ENCODE results near the gene OGA.

Gene OGA

GRCh38 chr10:101839416-101840063, 21.3 kb upstream of the OGA start:
- peak overlapping the region; percentile 58 for H3K4me3 ChIP-seq
- H3K36me3 ChIP-seq (ENCODE audit: insufficient read depth, low read length): no peaks in the 10 kb centered on the region
- H3K9ac ChIP-seq (ENCODE audit: insufficient read length): no peak overlapping the region
- H3K9me3 ChIP-seq (ENCODE audit: low read depth, low read length): no peaks in the 10 kb centered on the region
- H3K27ac ChIP-seq: no peak overlapping the region
- no peak for TF ChIP-seq EZH2 (IDR thresholded peaks at IDR 0.05)
- no peak for TF ChIP-seq POLR2AphosphoS5 (IDR thresholded peaks at IDR 0.05; ENCODE audit: borderline replicate concordance, low read depth, low read length)
- TF ChIP-seq FOXP2 (optimal IDR thresholded peaks at IDR 0.05; ENCODE audit: control extremely low read depth, extremely low read length, insufficient read depth): no peak
- no peak for DNase-seq (ENCODE audit: low read depth, low spot score)

GRCh38 chr10:101839002-101839401, 20.8 kb upstream of the OGA start:
- no peaks in the 10 kb centered on the region for H3K36me3 ChIP-seq (ENCODE audit: insufficient read depth, low read length)

GRCh38 chr10:101838416-101838970, 20.2 kb upstream of the OGA start:
- Histone ChIP-seq H3K9me3 (ENCODE audit: low read depth, low read length) (no peaks in the 10 kb centered on the region), H3K9ac (ENCODE audit: insufficient read length) (no peak overlapping the region), H3K4me3 (no peak overlapping the region), H3K36me3 (ENCODE audit: insufficient read depth, low read length) (no peaks in the 10 kb centered on the region), H3K27ac (no peak overlapping the region)
- TF ChIP-seq FOXP2 (optimal IDR thresholded peaks at IDR 0.05; ENCODE audit: control extremely low read depth, extremely low read length, insufficient read depth): no peak
- no peak for TF ChIP-seq EZH2 (IDR thresholded peaks at IDR 0.05)
- no peak for TF ChIP-seq POLR2AphosphoS5 (IDR thresholded peaks at IDR 0.05; ENCODE audit: borderline replicate concordance, low read depth, low read length)
- no peak for DNase-seq (ENCODE audit: low read depth, low spot score)

More at GRCh38 chr10:101839002-101839401, 20.8 kb upstream of the OGA start:
- Histone ChIP-seq H3K27ac (no peak overlapping the region), H3K9ac (ENCODE audit: insufficient read length) (no peak overlapping the region), H3K4me3 (no peak overlapping the region), H3K9me3 (ENCODE audit: low read depth, low read length) (no peaks in the 10 kb centered on the region)
- no peak for DNase-seq (ENCODE audit: low read depth, low spot score)
- TF ChIP-seq POLR2AphosphoS5 (IDR thresholded peaks at IDR 0.05; ENCODE audit: borderline replicate concordance, low read depth, low read length) (no peak), FOXP2 (optimal IDR thresholded peaks at IDR 0.05; ENCODE audit: control extremely low read depth, extremely low read length, insufficient read depth) (no peak), EZH2 (IDR thresholded peaks at IDR 0.05) (no peak)

- Histone ChIP-seq H3K9me3 (ENCODE audit: low read depth, low read length) (no peaks in the 10 kb centered on the region), H3K36me3 (ENCODE audit: insufficient read depth, low read length) (no peaks in the 10 kb centered on the region), H3K9ac (ENCODE audit: insufficient read length) (no peak overlapping the region), H3K4me3 (no peak overlapping the region), H3K27ac (no peak overlapping the region)
- no peak for TF ChIP-seq POLR2AphosphoS5 (IDR thresholded peaks at IDR 0.05; ENCODE audit: borderline replicate concordance, low read depth, low read length)
- TF ChIP-seq FOXP2 (optimal IDR thresholded peaks at IDR 0.05; ENCODE audit: control extremely low read depth, extremely low read length, insufficient read depth): no peak
- TF ChIP-seq EZH2 (IDR thresholded peaks at IDR 0.05): no peak
- DNase-seq (ENCODE audit: low read depth, low spot score): no peak
Observed at GRCh38 chr10:101837748-101838147, 19.5 kb upstream of the OGA start.

GRCh38 chr10:101835362-101835761, 17.1 kb upstream of the OGA start:
- no peak overlapping the region for H3K27ac ChIP-seq
- H3K36me3 ChIP-seq (ENCODE audit: insufficient read depth, low read length): no peaks in the 10 kb centered on the region
- no peak overlapping the region for H3K9ac ChIP-seq (ENCODE audit: insufficient read length)
- H3K9me3 ChIP-seq (ENCODE audit: low read depth, low read length): no peaks in the 10 kb centered on the region
- no peak for DNase-seq (ENCODE audit: low read depth, low spot score)
- TF ChIP-seq FOXP2 (optimal IDR thresholded peaks at IDR 0.05; ENCODE audit: control extremely low read depth, extremely low read length, insufficient read depth): no peak
- TF ChIP-seq EZH2 (IDR thresholded peaks at IDR 0.05): no peak
- TF ChIP-seq POLR2AphosphoS5 (IDR thresholded peaks at IDR 0.05; ENCODE audit: borderline replicate concordance, low read depth, low read length): no peak
- H3K4me3 ChIP-seq: no peak overlapping the region

GRCh38 chr10:101834341-101834740, 16.1 kb upstream of the OGA start:
- Histone ChIP-seq H3K9ac (ENCODE audit: insufficient read length) (no peak overlapping the region), H3K9me3 (ENCODE audit: low read depth, low read length) (no peaks in the 10 kb centered on the region), H3K4me3 (no peak overlapping the region), H3K36me3 (ENCODE audit: insufficient read depth, low read length) (no peaks in the 10 kb centered on the region), H3K27ac (no peak overlapping the region)
- TF ChIP-seq FOXP2 (optimal IDR thresholded peaks at IDR 0.05; ENCODE audit: control extremely low read depth, extremely low read length, insufficient read depth): no peak
- TF ChIP-seq EZH2 (IDR thresholded peaks at IDR 0.05): no peak
- DNase-seq (ENCODE audit: low read depth, low spot score): no peak

- TF ChIP-seq FOXP2 (optimal IDR thresholded peaks at IDR 0.05; ENCODE audit: control extremely low read depth, extremely low read length, insufficient read depth) (no peak), POLR2AphosphoS5 (IDR thresholded peaks at IDR 0.05; ENCODE audit: borderline replicate concordance, low read depth, low read length) (no peak), EZH2 (IDR thresholded peaks at IDR 0.05) (no peak)
- Histone ChIP-seq H3K4me3 (no peak overlapping the region), H3K9me3 (ENCODE audit: low read depth, low read length) (no peaks in the 10 kb centered on the region), H3K9ac (ENCODE audit: insufficient read length) (no peak overlapping the region), H3K27ac (no peak overlapping the region), H3K36me3 (ENCODE audit: insufficient read depth, low read length) (no peaks in the 10 kb centered on the region)
- DNase-seq (ENCODE audit: low read depth, low spot score): no peak
Observed at GRCh38 chr10:101833466-101833865, 15.2 kb upstream of the OGA start.

GRCh38 chr10:101832325-101832771, 14.1 kb upstream of the OGA start:
- no peaks in the 10 kb centered on the region for H3K36me3 ChIP-seq (ENCODE audit: insufficient read depth, low read length)
- DNase-seq (ENCODE audit: low read depth, low spot score): no peak
- H3K9me3 ChIP-seq (ENCODE audit: low read depth, low read length): no peaks in the 10 kb centered on the region
- TF ChIP-seq POLR2AphosphoS5 (IDR thresholded peaks at IDR 0.05; ENCODE audit: borderline replicate concordance, low read depth, low read length) (no peak), EZH2 (IDR thresholded peaks at IDR 0.05) (no peak), FOXP2 (optimal IDR thresholded peaks at IDR 0.05; ENCODE audit: control extremely low read depth, extremely low read length, insufficient read depth) (no peak)
- H3K27ac ChIP-seq: no peak overlapping the region
- no peak overlapping the region for H3K9ac ChIP-seq (ENCODE audit: insufficient read length)
- H3K4me3 ChIP-seq: no peak overlapping the region
